Colonic mucosa (tissue), 4 donors: Measurements from ENCODE around the gene ST8SIA2. TPM values are rescaled to one million over a fixed set of nuclear protein-coding genes. Genes with fewer than 3 reads are reported as not detected.

Experiments
- DNase-seq: peaks from one replicate; pipeline ENCODE4 v3.0.0-alpha.2; 2020
- H3K27ac ChIP-seq: fragments of 200-600 bp; one replicate; pipeline ENCODE4 v1.8.0; 2021
- H3K27me3 ChIP-seq: fragments of 200-600 bp; one replicate; pipeline ENCODE4 v1.8.0; 2021
- H3K36me3 ChIP-seq: fragments of 200-600 bp; one replicate; pipeline ENCODE4 v1.8.0; 2021
- H3K4me1 ChIP-seq: fragments of 200-600 bp; one replicate; pipeline ENCODE4 v1.8.0; 2021; ENCODE audit warnings: mild to moderate bottlenecking
- H3K4me3 ChIP-seq: fragments of 200-600 bp; one replicate; pipeline ENCODE4 v1.8.0; 2021
- H3K9ac ChIP-seq, 2 donors: one replicate each; pipeline ENCODE4 v1.7.0; 2013; ENCODE audit warnings: control low read depth in 2 of 2, low read depth in 2 of 2, low read length in 2 of 2
- H3K9me3 ChIP-seq: fragments of 200-600 bp; one replicate; pipeline ENCODE4 v1.8.0; 2021
- intact Hi-C: fragments of 100-400 bp; cut with DNase I; formaldehyde crosslinking; loops from one replicate; pipeline ENCODE4 v1.14.1; 2022
- total RNA-seq, 2 donors: library from RNA; stranded (reverse); fragmentation: NEBNext Ultra II Directional in 1 of 2; extraction: Animal tissue kit (Norgen Biotek cat#: 25700) in 1 of 2; gene quantifications; one replicate each; pipeline ENCODE4 v1.2.1, GENCODE V29; 2021
- TF ChIP-seq, protein P1 (sequence below): fragments of 200-600 bp; IDR thresholded peaks from one replicate; pipeline ENCODE4 v1.8.0; 2022; ENCODE audit warnings: antibody characterized with exemption, mild to moderate bottlenecking
- donor health status: healthy.
- donor health status: DM: no; HTN: no; CAD: no.
- donor health status: DM: no; HTN: no; CAD: no.

Gene ST8SIA2
- total RNA-seq, 2 donors from 2014 or later, result 0.25 to 0.42 TPM

DNA sequence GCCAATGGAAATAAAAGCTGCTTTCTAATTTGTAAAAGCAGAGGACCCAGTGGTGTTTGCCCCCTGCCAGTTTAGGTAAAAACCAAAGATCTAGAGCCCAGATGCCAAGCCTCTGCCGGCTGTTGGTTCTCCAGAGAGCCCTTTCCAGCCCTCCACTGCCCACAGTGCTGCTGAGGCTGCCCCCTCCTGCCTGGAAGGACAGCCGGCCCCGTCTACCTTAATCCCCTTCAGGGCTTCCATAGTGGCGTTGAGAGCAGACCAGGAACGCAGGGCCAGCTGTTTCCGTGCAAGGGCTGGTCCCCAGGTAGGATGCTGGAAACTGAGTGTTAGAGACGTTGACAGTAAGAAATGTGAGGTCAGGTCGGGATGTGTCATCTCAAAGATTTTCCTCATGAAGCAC is 6.9 kb downstream of the ST8SIA2 start:
- intact Hi-C loops, result no loop called here
- TF ChIP-seq, protein P1, sequence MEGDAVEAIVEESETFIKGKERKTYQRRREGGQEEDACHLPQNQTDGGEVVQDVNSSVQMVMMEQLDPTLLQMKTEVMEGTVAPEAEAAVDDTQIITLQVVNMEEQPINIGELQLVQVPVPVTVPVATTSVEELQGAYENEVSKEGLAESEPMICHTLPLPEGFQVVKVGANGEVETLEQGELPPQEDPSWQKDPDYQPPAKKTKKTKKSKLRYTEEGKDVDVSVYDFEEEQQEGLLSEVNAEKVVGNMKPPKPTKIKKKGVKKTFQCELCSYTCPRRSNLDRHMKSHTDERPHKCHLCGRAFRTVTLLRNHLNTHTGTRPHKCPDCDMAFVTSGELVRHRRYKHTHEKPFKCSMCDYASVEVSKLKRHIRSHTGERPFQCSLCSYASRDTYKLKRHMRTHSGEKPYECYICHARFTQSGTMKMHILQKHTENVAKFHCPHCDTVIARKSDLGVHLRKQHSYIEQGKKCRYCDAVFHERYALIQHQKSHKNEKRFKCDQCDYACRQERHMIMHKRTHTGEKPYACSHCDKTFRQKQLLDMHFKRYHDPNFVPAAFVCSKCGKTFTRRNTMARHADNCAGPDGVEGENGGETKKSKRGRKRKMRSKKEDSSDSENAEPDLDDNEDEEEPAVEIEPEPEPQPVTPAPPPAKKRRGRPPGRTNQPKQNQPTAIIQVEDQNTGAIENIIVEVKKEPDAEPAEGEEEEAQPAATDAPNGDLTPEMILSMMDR, result no peak
- Histone ChIP-seq H3K9me3 (no peaks in the 10 kb centered on the region), H3K4me3 (no peak overlapping the region), H3K9ac (no peak overlapping the region), H3K27ac (no peak overlapping the region), H3K27me3 (peaks cover 6% of the 10 kb centered on the region), H3K4me1 (no peaks in the 10 kb centered on the region), H3K36me3 (no peaks in the 10 kb centered on the region)
- DNase-seq, result no peak

DNA sequence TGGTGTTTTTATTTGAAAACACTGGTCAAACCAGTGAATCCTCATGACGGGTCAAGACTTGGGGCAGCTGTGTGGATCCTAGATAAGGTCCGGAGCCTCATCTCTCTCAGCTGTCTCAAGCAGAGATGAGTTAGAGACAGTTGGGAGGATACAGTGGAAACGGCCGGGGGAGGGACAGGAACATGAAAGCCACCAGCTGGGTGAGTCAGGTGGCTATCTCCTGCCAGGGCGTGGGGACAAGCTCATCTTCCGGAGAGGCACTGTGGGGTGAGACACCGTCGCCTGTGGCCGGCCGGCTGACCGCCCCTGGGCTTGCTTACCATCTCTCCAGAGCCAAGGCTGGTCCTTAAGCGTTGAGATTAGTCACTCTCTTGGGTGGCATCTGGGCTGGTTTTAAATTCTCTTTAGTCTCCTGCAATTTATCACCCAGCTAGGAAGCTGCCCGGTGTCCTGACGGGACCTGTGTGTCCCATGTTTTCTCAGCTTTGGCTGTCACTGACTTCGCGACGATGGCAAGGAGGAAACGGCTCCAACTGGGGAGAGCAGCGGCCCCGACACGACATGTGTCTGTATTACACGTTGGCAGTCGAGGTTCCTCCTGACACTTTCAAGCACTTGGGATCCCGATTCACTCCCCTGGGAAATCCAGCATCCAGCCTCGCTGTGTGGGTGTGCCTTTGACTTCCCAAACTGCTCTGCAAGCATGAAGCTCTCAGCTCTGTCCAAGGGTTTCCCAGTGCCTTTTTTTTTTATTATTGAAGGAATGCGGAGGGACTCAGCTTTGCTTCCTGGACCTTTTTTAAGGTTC is 7.5 kb downstream of the ST8SIA2 start:
- Histone ChIP-seq H3K9ac (no peak overlapping the region), H3K4me1 (no peaks in the 10 kb centered on the region), H3K27ac (no peak overlapping the region), H3K36me3 (no peaks in the 10 kb centered on the region), H3K4me3 (no peak overlapping the region), H3K27me3 (peaks cover under 1% of the 10 kb centered on the region), H3K9me3 (no peaks in the 10 kb centered on the region)
- TF ChIP-seq, protein P1, result no peak
- DNase-seq, result no peak
- intact Hi-C loops, result no loop called here

DNA sequence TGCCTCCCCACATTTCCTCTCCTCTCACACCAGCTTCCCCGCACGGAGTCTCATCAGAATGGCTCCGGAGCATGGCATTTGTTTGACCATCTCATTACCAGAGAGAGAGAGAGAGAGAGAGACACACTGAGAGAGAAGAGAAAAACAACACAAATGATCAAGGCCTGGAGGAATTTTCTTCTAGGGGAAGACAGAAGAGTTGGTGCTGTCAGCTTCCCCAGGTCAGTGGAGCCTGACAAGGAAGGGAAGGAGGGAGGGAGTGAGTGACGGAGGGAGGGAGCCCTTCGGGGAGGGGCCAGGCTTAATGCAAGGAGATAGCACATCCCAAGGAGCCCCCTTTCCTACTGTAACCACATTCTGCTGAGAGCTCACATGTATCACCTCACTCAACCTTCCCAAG is 9.1 kb downstream of the ST8SIA2 start:
- Histone ChIP-seq H3K27me3 (no peaks in the 10 kb centered on the region), H3K9me3 (no peaks in the 10 kb centered on the region), H3K27ac (no peak overlapping the region), H3K36me3 (no peaks in the 10 kb centered on the region), H3K4me1 (no peaks in the 10 kb centered on the region), H3K9ac (no peak overlapping the region), H3K4me3 (no peak overlapping the region)
- TF ChIP-seq, protein P1, result no peak
- no peak for DNase-seq
- intact Hi-C loops, result no loop called here

DNA sequence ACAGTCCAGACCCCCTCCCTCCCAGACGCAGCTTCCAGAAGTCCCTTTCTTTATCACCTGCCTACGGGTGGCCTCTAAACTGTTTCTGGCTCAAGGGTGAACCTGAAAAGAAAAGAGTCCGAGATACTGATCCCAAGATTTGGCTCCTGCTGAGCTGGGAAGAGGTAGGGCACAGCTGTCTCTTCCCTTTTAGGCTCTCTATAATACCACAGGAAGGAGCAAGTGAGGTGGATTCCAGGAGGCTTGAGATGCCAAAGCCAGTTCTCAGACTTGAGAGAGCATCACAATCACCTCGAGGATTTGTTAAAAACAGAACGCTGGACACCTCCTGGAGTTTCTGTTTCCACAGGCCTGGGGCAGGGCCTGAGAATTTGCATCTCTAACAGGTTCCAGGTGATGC is 12.3 kb downstream of the ST8SIA2 start:
- no peaks in the 10 kb centered on the region for H3K27me3 ChIP-seq
- intact Hi-C loops, result no loop called here
- H3K36me3 ChIP-seq, result no peaks in the 10 kb centered on the region
- DNase-seq, result no peak
- no peaks in the 10 kb centered on the region for H3K4me1 ChIP-seq
- H3K9ac ChIP-seq, result no peak overlapping the region
- TF ChIP-seq, protein P1, result no peak
- no peak overlapping the region for H3K27ac ChIP-seq
- H3K4me3 ChIP-seq, result no peak overlapping the region
- H3K9me3 ChIP-seq, result no peaks in the 10 kb centered on the region

DNA sequence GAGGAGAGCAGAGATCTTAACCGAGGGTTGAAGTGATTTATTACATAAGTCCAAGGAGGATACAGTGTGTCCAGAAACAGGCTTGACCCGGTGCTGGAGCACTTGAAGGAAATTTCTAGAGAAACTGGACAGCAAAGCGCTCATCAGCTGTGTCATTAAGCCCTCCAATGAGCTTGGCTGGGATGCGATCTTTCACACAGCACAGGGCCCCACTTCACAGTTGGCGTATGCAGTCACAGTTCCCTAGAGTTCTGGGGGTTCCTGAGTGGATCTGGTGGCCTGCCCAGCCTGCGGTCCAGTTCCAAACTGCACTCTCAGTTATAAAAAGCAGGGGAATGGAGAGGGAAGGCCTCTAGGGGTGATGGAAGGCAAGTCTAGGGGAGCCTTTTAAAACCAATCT is 13.6 kb downstream of the ST8SIA2 start:
- no peak overlapping the region for H3K4me3 ChIP-seq
- H3K9me3 ChIP-seq, result no peaks in the 10 kb centered on the region
- intact Hi-C loops, result no loop called here
- no peaks in the 10 kb centered on the region for H3K36me3 ChIP-seq
- H3K9ac ChIP-seq, result no peak overlapping the region
- H3K4me1 ChIP-seq, result no peaks in the 10 kb centered on the region
- no peaks in the 10 kb centered on the region for H3K27me3 ChIP-seq
- no peak overlapping the region for H3K27ac ChIP-seq
- no peak for DNase-seq
- TF ChIP-seq, protein P1, result no peak
